Fibroblast of skin of left quadriceps (primary cell): ENCODE measurements around the gene TSEN2.
"Not testable (repeated sequence)": the region's sequence is repeated elsewhere in the genome, so short reads cannot be mapped to it uniquely, and the experiment has no call there.

ENCODE experiments used
- DNase-seq, 2 experiments: peaks; one replicate each; pipeline ENCODE4 v3.0.0-alpha.2; 2013; ENCODE audit warnings: low read depth in 2 of 2

The TSEN2 gene

DNA sequence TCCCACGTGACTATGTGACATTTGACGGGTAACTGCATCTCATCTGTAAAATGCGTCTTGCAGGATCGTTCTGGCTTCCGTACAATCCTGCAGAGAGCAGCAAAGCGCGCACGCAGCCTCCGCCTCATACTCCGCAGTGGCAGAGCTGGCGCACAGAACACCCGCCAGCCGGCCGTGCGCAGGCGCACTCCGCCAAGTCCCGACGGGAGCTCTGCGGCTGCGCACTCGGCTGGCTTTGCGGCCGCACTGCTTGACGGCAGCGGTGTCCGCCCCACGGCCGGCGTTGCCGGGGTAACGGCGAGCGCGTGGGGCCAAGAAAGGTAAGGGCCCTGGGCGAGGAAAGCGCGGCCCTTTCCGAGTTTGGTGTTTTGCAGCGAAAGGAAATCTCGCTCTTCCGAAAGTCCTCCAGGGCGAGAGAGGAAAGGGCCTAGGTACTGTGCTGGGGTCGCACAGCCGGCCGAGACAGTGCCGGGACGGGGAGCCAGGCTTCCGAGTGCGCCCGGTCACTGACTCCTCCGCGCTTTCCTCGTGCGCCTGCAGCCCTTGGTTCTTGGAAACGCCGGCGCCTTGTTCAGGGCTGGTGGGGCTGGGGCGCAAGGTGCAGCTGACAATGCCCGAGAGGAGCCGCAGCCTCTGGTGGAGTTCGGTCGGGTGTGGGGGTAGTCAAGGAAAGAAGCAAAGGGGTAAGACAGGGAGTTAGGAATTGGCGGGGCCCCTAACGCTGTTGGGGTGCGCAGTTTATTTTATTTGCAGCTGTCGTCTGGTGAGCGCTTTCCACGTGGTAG lies at the start of gene TSEN2:
TSEN2 (plus strand) TSS at position 283 of the 785 bp plus-strand sequence. CDS start 5,321 bp downstream, outside the sequence.
- DNase-seq, result peak; percentile 85 to 86

DNA sequence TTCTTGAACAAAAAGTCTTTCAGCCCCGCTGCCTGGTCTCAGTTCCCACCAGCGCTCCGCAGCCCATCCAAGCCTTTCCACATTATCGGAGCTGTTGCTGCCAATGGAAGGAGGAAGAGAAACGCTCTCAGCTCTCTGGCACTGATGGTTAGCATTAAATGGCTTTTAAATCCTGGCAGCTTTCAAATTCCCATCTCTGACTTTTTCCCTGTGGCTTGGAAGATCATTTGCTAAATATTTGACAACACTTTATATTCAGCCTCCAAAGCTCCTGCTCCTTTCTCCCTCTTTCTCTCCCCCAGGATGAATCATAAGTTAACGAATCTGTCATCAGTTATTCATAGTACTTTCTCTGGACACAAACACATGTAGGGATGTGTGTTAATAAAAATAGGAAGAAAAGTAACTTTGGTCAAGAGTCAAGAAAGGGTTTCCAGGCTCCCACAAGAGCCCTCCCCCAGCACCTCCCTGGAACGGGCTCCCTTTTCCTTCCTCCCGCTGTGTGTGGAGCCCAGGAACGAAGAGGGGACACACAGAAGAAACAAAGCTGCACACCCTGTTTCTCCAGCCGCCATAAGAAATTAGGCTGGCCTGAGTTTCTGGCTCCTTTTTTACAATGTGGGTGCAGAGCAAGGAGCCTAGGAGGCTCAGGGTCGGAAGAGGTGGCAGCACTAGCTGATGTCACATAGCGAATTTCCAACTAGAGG lies 47.6 kb upstream of the TSEN2 start:
- DNase-seq, result peak; percentile 82 to 83

DNA sequence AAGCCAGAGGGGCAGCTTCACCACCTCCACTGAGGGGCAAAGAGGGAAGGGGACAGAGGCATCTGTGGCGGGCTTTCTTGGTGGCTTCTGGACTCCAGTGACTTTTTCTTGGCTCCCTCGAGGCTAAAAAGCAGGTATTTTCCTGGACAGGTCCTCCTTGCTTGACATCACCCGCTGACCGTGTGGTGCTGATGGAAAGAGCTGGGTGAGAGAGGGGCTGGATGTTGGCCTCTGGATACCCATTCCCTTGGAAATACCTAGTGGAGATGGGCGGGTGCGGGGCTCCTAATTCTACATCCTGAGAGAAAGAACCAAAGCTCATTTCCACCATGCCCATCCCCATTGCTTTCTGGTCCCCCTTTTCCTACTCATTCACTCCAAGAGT lies 47.1 kb upstream of the TSEN2 start:
- no peak for DNase-seq

DNA sequence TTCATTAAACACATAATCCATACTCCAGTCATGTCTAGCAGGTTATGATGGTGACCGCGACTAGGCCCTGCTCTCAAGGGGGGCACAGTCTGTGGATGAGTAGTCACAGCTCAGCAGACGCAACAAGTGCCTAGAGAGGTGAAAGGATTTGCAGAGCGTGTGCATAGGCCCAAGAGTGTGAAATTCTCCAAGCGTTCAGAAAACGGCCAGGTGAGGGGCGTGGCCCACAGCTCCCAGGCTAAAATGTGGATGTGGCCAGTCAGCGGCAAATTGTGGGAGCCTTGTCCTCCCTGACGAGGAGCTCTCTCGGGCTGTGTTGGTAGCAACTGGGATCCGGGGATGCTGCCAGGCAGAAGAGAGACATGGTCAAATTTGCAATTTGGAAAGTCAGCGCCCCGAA lies 46.4 kb upstream of the TSEN2 start:
- no peak for DNase-seq

DNA sequence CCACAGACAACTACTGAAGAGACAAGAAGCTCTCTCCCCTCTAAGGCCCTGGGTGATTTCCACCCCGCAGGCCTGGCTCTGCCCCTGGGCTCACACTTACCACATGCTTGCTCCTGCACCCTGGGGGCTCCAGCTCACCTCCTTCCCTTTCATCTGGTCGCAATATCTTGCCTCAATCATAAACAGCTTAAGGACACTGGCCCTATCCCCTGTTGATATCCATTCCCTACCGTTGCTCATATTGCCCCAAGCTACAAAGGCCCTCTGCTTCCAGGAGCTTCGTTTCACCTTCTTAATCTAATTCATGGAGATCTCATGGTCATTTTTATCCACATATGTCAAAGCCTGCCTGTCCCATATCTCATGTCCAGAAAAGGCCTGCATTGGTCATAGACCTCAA lies 46.0 kb upstream of the TSEN2 start:
- no peak for DNase-seq

DNA sequence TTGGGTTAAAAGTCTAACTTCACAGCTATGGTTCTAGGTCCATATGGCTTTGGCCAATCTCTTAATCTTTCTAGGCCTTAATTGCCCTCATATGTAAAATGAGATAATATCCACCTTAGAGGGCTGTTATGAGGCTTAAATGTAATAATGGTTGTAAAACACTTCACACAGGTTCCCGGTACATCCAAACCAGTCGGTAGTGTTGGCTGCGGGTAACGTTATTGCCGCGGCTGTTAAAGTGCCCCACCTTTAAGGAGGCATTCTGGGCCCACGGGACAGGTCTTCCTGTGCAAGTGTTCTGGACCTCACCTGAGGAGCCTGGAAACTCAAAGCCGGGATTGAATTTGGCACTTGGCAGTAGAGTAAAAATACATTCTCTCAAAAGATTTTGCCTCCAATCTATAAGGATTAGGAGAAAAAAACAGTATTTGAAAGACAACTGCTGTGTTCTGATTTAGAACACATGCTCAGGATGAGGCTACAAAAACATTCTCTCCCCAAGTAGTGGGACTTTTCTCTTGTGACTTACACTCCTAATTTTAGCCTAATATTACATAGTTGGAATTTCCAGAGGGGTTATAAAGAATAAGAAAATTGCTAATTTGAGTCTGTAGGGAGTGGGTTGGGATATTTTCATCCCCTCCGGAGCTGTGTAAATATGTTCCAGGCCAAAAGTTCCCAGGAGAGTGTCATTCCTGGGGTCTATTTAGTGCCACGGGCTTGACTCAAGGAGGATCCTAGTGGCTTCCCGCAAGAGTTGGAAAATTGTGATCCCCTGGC lies 44.9 kb upstream of the TSEN2 start:
- DNase-seq, result no peak

DNA sequence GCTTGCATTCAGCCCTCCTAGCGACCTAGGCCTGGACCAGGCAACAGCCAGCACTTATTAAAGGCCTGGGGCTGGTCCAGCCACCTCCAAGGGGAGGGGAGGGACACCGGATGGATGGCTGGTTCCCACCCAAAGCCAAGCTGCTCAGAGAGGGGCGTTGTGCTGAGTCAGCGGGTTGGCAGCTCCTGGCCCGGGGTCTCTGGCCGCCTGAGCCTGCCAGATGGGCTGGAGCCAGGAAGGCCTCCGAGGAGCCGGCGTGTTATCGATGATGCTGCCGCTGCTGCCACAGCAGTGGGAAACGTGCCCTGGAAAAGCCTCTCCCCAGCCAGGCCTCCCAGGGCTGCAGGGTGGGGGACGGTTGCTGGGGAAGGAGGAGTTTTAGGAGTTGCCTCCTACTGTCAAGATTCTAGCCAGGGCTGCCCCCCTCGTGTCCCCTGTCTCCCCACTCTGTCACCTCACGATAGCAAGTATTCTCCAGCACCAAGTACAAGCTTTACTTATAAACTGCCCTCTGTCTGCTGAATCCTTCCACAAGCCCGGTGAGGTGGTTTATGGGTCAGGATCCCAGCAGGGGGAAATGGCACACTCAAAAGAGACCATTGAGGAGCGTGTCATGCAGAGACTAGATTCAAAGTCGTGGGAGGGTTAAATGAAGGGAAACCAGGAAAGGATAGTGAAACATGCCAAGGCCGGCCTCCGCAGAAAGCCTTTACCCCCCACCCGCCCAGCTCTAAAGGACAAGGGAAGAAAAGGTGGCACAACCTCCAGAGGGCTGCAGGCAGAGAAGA lies 43.2 kb upstream of the TSEN2 start:
- peak; percentile 29 to 36 for DNase-seq

DNA sequence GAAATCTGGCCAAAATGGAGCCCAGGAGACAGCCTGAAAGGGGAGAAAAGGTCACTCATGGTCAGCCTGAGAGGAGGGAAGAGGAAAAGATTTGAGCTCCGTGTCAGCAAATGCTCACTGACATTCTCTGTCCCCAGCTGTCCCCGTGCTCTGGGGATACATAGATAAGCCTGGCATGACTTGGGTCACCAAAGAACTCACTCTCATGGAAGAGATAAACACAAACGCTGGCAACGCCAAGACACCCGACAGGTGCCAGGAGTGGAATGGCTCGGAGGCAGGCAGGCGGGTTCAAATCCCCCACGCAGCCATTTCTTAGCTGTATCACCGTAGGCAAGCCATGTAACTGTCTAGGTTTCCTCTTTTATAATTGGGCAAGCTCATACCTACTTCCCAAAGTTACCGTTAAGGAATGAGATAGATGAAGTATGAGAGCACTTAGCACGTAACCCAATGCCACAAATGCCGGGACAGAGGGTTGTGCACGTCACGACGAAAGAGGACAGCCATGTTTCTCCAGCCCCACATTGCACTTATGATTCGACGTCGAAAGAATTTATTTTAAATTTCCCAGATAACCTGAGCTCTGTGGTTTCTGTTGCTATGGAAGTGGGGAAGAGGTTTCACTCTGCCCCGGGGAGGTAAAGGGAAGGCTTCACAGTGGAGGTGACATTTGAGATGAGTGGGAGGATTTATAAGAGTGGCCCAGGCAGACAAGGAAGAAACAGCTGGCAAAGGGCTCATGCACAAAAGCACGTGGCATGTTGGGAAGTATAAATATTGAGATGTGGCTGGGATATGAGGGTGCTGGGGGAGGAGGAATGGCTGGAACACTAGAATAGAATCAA lies 41.4 kb upstream of the TSEN2 start:
- no peak for DNase-seq

DNA sequence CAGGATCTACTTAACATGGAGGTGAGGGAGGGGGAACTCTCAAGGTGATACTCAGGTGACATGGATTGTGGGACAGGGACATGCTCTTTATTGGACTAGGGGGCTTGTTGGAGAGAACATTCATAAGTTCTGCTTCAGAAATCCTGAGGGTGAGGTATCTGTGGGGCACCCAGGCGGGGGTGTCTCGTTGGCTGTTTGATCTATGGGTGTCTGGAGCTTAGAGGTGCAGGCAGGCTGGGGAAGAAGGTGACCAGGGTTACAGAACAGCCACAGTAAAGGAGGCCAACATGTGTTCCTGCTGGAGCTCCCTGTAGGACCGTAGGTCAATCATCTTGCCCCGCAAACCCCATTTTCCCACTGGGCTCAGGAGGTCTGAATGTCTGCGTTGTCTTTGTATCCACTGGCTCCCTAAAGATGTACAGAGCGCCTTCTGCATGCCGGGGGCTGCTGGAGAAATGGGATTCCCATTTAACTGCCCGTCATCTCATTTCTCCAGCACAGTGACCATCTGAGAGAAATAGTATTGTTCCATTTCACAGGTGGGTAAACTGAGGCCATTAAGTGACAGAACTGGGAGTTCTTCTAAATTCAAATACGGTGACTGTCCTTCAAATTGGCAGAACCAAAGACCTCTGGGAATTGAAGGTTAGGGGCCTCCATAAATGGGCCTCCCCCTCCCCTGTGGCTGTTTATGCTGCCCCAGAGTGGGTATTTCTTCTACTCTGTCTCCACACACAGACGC lies 40.3 kb upstream of the TSEN2 start:
- no peak for DNase-seq

DNA sequence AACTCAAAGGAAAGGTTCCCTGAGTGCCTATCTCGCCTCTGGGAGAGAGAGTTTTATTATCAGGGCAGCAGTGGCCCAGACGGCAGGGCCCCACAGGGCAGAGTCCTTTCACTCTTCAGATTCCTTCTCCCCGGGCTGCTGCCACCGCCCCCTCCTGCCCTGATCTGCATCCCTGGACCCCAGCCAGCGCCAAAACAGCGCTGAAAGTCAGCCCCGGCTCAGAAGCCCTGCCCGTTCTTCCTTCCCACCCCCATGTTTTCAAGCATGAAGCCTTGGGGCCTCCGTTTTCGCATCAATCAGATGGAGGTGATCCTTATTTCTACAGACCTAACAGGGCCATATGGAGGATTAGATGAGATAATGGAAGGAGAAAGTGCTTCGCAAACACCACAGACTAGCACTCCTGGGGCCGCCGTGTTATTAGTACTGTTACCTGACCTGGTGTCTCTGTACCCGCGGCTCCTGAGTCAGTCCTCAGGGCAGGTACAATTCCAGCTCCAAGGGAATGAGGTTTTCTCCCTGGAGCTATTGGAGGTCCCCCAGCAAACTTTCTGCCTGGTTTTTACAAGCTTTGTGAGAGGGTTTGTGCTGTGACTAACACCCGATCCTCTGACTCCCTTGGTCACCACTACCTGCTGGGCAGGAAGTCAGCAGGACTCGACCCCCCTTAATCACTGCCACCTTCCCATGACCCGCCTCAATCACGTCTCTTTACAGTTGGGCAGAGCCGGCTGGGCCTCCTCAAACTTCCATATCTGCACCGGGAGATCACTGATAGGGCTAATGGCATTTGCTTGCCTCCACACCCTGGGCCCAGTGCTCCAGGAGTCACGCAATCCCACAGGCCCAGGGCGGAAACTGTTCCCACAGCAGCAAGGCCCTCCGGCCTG lies 39.5 kb upstream of the TSEN2 start:
- no peak for DNase-seq

DNA sequence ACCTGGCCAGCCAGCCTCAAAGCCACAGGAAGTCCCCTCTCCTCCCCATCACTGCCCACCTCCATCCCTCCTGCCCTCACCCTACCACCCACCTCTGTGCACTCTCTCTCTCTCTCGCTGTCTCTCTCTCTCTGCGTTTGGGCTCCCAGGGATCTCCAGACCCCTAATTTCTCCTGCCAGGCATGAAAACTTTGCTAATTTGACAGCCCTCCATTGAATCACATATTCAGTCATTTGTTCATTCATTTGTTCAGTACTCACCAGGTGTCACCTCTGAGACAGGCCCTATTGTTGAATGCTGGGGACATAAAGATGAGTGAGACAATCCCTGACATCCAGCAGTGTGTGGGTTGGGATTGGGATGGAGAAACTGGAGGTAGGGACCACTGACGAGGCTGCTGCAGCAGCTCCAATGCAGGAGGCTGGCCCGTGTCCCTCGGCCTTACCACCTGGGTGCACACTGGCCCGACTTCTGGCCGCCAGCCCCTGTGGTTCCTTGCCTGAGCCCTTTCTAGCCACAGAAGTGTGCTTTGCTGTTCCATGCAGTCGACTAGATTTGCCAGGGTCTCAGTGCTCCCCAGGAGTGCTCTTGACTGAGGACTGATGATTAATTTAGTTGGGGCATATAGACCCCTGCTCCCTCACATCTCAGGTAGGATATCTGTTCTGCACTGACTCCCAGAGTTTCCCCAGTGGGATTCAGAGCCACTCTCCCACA lies 38.6 kb upstream of the TSEN2 start:
- DNase-seq, result no peak

DNA sequence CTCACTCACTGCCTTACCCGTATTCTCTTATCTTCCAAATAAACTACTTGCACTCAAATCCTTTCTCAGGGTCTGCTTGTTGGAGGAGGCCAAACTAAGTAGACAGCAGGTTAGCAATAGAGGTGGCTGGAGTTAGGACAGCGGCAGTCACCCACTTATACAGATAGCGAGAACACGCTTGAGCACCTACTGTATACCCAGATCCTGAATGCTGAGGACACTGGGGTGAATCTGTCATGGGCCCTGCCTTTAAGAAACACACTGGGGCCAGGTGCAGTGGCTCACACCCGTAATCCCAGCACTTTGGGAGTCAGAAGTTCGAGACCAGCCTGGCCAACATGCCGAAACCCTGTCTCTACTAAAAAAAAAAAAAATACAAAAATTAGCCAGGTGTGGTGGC lies 38.0 kb upstream of the TSEN2 start:
- DNase-seq, result no peak

DNA sequence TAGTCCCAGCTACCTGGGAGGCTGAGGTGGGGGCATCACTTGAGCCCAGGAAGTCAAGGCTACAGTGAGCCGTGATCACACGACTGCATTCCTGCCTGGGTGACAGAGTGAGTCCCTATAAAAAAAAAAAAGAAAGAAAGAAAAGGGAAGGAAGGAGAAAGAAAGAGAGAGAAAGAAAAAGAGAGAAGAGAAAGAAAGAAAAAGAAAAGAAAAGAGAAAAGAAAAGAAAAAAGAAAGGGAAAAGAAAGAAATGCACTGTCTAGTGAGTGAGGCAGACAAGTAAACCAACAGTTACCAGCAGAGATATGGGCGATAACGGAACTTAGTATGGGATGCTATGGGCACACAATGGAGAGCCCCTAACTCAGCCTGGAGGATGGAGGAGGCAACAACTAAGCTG lies 37.2 kb upstream of the TSEN2 start:
- DNase-seq, result no peak

DNA sequence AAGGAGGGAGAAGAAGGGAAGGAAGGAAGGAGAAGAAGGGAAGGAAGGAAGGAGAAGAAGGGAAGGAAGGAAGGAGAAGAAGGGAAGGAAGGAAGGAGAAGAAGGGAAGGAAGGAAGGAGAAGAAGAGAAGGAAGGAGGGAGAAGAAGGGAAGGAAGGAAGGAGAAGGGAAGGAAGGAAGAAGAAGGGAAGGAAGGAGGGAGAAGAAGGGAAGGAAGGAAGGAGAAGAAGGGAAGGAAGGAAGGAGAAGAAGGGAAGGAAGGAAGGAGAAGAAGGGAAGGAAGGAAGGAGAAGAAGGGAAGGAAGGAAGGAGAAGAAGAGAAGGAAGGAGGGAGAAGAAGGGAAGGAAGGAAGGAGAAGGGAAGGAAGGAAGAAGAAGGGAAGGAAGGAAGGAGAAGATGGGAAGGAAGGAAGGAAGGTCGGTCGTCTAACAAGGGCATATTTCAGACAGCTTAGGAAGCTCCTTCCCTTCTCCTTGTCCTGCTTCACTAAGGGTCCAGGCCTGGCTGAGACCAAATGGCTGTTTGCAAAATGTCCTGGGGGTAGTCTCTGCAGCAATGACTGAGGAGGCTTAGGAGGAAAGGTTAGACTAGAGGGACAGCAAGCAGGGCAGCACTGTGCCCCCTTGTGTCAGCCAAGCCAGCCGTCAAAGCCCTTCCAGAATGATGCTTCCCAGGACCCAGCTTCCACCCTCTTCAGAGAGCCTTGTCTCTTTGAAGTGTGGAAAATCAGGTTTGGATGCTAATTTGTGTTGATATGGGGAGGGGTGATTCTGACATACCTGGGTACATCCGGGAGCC lies 35.7 kb upstream of the TSEN2 start:
- DNase-seq, result not testable (repeated sequence)

DNA sequence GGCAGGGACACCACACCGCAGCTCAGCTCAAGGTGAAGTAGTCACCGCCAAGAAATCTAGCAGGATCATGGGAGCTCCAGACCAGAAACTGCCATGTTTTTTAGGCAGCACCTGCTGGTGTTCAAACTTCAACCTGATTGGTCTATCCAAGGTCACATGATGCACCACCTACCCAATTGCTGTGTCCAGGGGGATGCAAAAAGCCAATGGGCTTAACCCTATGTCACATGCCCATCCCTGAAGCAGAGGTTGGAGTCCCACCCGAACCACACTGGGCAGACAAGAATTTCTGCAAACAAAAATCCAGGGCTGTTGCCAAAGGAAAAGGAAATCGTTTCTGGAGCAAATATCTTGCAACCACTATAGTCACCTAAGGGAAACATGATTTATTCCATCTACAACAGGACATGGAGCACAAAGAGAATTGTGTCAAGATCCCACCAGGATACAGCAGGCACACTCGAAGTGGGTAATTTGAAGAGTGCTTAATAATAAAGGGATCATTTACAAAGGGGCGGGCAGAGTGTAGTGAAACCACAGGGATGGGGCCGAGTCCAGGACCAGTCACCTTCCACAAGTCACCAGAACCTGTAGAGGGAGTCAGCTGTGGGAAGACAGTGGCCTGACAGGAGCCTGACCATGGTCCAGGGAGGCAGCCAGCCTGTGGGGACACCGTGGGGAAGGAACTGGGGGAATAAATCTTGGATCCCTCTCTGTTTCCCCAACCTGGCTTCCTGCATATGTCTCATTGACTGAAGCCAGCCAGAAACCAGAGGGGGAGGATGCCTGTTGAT lies 34.2 kb upstream of the TSEN2 start:
- DNase-seq, result no peak

DNA sequence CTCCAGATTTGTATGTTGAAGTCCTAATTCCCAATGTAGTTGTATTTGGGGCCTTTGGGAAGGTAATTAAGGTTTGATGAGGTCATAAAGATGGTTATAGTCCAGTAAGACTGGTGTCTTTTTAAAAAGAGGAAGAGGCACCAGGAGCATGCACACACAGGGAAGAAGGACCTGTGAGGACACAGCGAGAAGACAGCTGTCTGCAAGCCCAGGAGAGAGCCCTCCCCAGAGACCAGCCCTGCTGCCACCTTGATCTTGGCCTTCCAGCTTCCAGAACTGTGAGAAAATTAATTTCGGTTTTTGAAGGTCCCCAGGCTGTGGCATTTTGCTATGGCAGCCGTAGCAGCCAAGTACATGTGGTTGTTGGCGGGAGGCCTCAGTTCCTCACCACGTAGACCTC lies 32.8 kb upstream of the TSEN2 start:
- no peak for DNase-seq

DNA sequence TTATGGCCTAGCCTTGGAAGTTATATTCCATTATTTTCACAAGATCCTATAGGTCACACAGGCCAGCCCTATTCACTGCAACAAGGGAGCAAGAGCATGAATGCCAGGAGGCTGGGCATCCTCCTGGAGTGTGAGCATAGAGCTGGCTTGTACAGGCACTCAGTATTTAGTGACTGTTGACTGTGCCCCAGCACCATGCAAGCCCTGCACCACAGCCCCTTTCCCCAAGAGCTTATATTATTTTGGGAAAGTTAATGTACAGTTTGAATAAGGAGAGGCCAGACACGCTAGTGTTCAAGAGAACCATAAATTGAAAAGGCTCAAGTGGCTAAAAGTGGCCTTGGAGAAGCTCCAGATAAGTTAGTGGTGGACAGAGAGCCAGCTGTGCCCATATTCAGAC lies 32.3 kb upstream of the TSEN2 start:
- no peak for DNase-seq
